ENCODE results near the gene PRUNE2.

DNA sequence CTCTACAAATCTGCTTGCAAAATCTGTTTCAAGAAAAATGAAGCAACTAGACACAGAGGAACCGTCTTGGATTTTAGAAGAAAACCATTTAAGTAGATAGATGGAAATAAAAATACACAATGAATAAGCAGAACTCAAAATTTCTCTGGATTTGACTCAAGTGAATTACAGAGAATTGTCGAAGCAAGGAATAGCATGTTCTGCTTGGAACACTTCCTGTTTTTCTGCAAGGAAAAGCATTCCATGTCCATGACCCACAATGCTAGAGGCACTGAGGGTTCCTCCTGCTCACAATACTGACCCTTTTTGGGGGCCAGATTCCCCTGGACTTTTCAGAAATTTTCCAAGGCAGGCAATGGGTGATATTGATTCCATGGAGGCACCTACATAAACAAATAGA is 29.8 kb downstream of the PRUNE2 start:
- TF ChIP-seq, protein P1, sequence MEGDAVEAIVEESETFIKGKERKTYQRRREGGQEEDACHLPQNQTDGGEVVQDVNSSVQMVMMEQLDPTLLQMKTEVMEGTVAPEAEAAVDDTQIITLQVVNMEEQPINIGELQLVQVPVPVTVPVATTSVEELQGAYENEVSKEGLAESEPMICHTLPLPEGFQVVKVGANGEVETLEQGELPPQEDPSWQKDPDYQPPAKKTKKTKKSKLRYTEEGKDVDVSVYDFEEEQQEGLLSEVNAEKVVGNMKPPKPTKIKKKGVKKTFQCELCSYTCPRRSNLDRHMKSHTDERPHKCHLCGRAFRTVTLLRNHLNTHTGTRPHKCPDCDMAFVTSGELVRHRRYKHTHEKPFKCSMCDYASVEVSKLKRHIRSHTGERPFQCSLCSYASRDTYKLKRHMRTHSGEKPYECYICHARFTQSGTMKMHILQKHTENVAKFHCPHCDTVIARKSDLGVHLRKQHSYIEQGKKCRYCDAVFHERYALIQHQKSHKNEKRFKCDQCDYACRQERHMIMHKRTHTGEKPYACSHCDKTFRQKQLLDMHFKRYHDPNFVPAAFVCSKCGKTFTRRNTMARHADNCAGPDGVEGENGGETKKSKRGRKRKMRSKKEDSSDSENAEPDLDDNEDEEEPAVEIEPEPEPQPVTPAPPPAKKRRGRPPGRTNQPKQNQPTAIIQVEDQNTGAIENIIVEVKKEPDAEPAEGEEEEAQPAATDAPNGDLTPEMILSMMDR (IDR thresholded peaks at IDR 0.05) = no peak
- TF ChIP-seq POLR2A (IDR thresholded peaks at IDR 0.05) = no peak

Measured in Peyer's patch (tissue), 4 donors.